H7 (cell line): ENCODE results near the gene DUS1L. TPM values are rescaled to one million over a fixed set of nuclear protein-coding genes. Genes with fewer than 3 reads are reported as not detected.

ENCODE experiments used
- DNase-seq: peaks from one replicate; pipeline ENCODE4 v3.0.0; 2012
- H3K27me3 ChIP-seq: 2 replicates; pipeline ENCODE4 v1.6.0; 2011; ENCODE audit warnings: mild to moderate bottlenecking, low read length; ENCODE audit not compliant: control insufficient read depth, insufficient read depth
- H3K36me3 ChIP-seq: replicated peaks from 2 replicates; pipeline ENCODE4 v1.5.1; 2011; ENCODE audit warnings: low read length; ENCODE audit not compliant: control insufficient read depth, insufficient read depth
- H3K4me3 ChIP-seq: 2 replicates; pipeline ENCODE4 v1.5.1; 2011; ENCODE audit warnings: low read depth, mild to moderate bottlenecking, control low read depth, low read length, moderate library complexity; ENCODE audit not compliant: insufficient read depth
- total RNA-seq: library from RNA; depleted of rRNA; stranded (reverse); fragments of >200 nt; shearing (Covaris generic); gene quantifications from 2 replicates; pipeline ENCODE4 v1.2.3, GENCODE V29; 2014

Gene DUS1L
- total RNA-seq, 1 experiment from 2014 or later = 129 TPM

DNA sequence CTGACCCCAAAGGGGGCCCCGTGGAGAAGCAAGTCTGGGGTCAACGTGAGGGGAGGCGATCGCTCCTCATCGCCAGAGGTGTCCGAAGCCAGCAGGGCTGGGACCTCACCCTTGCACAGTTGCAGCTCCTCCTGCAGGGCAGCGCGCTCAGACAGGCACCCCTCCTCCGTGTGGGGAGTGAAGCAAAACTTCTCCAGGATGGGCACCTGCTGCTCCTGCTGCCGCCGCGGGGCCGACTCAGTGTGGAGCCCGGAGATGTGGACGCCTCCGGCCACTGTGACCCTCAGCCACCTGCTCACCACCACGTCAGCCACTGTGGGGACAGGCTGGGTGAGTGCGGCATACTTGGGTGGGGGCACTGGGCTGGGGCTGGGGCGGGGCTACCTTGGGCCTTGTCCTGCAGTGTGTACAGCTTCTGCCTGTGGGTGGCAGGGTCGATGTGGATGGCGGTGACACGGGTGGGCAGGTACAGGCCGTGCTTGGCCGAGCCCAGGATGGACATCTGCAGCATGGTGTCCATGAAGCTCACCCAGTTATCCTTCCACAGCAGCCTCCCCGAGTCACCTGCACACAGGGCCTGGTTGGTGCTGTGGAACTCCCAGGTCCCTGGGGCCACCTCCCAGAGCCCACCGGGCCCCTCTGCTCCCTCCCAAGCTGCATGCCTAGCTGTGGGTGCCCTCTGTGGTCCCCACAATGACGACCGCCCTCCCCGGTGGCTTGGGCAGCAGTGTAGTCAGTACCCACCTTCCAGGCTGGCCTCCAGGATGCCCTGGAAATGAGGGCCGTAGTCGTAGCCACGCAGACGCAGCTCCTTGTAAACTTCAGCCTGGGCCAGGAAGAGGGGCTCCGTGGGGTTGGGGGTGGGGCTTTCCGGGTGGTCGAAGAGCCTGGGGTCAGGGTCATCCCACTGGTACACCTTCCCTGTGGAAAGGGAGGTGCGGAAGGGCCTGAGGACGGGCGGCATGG lies 21.6 kb upstream of the DUS1L start:
- no peak overlapping the region for H3K4me3 ChIP-seq
- DNase-seq = no peak
- no peaks in the 10 kb centered on the region for H3K27me3 ChIP-seq
- peaks cover 47% of the 10 kb centered on the region for H3K36me3 ChIP-seq

GRCh38 chr17:82085931-82086764 lies 20.5 kb upstream of the DUS1L start:
- DNase-seq = no peak
- Histone ChIP-seq H3K36me3 (peaks cover 49% of the 10 kb centered on the region), H3K4me3 (no peak overlapping the region), H3K27me3 (no peaks in the 10 kb centered on the region)

- H3K27me3 ChIP-seq = no peaks in the 10 kb centered on the region
- DNase-seq = no peak
- peaks cover 46% of the 10 kb centered on the region for H3K36me3 ChIP-seq
- no peak overlapping the region for H3K4me3 ChIP-seq
Measured at GRCh38 chr17:82085031-82085861, 19.6 kb upstream of the DUS1L start.

- Histone ChIP-seq H3K4me3 (no peak overlapping the region), H3K36me3 (peaks cover 45% of the 10 kb centered on the region), H3K27me3 (no peaks in the 10 kb centered on the region)
- DNase-seq = no peak
Measured at GRCh38 chr17:82084373-82085030, 18.9 kb upstream of the DUS1L start.

- no peak for DNase-seq
- Histone ChIP-seq H3K36me3 (peaks cover 40% of the 10 kb centered on the region), H3K4me3 (no peak overlapping the region), H3K27me3 (no peaks in the 10 kb centered on the region)
Measured at GRCh38 chr17:82083533-82084359, 18.1 kb upstream of the DUS1L start.

DNA sequence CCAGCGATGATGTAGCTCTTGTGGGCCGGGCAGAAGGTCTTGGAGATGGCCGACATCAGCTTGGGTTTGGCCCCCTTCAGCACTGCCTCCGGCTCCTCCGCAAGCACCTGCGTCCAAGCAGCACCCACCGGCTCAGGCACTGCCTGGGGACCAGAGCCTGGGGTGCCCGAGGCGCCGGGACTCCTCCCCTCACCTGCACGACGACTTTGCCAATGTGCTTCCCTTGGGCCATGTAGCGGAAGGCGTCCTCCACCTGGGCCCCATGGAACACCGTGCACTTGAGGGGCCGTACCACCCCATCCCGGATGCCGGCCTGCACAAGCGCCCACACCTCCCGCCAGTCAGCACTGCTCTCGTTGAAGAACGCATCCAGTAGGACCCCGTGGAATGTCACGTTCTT lies 17.4 kb upstream of the DUS1L start:
- DNase-seq = no peak
- H3K27me3 ChIP-seq = no peaks in the 10 kb centered on the region
- peaks cover 38% of the 10 kb centered on the region for H3K36me3 ChIP-seq
- no peak overlapping the region for H3K4me3 ChIP-seq

DNA sequence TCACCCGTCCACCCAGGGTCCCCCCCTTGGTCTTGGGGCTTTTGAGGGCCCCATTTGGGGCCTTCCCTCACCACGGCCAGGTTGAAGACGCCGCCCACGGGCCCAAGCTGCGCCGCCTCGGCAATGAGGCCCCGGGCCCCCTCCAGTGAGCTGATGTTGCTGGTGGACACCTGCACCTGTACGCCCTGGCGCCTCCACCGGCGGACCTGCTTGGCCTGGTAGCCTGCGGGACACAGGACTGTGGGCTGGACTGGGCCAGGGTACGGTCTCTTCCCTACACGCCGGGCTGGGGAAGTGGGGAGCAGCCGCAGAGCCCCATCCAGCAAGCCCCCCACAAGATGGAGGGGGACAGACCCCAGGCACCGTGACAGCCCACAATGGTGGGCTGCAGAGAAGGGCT lies 16.9 kb upstream of the DUS1L start:
- Histone ChIP-seq H3K36me3 (peaks cover 37% of the 10 kb centered on the region), H3K4me3 (no peak overlapping the region), H3K27me3 (no peaks in the 10 kb centered on the region)
- DNase-seq = no peak

- H3K36me3 ChIP-seq = peaks cover 34% of the 10 kb centered on the region
- no peaks in the 10 kb centered on the region for H3K27me3 ChIP-seq
- no peak overlapping the region for H3K4me3 ChIP-seq
- DNase-seq = no peak
Measured at GRCh38 chr17:82081966-82082365, 16.4 kb upstream of the DUS1L start.

- Histone ChIP-seq H3K36me3 (peaks cover 30% of the 10 kb centered on the region), H3K4me3 (no peak overlapping the region), H3K27me3 (no peaks in the 10 kb centered on the region)
- DNase-seq = no peak
Measured at GRCh38 chr17:82081546-82081945, 15.9 kb upstream of the DUS1L start.

- DNase-seq = no peak
- peaks cover 28% of the 10 kb centered on the region for H3K36me3 ChIP-seq
- no peaks in the 10 kb centered on the region for H3K27me3 ChIP-seq
Measured at GRCh38 chr17:82080789-82081464, 15.3 kb upstream of the DUS1L start.

GRCh38 chr17:82080048-82080788 lies 14.6 kb upstream of the DUS1L start:
- peaks cover 26% of the 10 kb centered on the region for H3K36me3 ChIP-seq
- DNase-seq = no peak
- no peaks in the 10 kb centered on the region for H3K27me3 ChIP-seq
- no peak overlapping the region for H3K4me3 ChIP-seq

More at GRCh38 chr17:82080789-82081464, 15.3 kb upstream of the DUS1L start:
- no peak overlapping the region for H3K4me3 ChIP-seq

GRCh38 chr17:82079001-82079677 lies 13.5 kb upstream of the DUS1L start:
- no peak overlapping the region for H3K4me3 ChIP-seq
- no peak for DNase-seq
- no peaks in the 10 kb centered on the region for H3K27me3 ChIP-seq
- peaks cover 22% of the 10 kb centered on the region for H3K36me3 ChIP-seq
